HepG2 (cell line): ENCODE measurements around the gene TRABD. TPM values are rescaled to one million over a fixed set of nuclear protein-coding genes. Genes with fewer than 3 reads are reported as not detected.

ENCODE experiments used
- CC2D1A ChIP-seq: sonication (generic); formaldehyde crosslinking; IDR thresholded peaks from 2 replicates; pipeline ENCODE4 v1.8.1; 2023; ENCODE audit warnings: mild to moderate bottlenecking, missing genetic modification reagents
- GATAD2A ChIP-seq: IDR thresholded peaks from 2 replicates; pipeline ENCODE4 v1.6.1; 2016
- HMGXB3 ChIP-seq: sonication (generic); formaldehyde crosslinking; IDR thresholded peaks from 2 replicates; pipeline ENCODE4 v1.4.0; 2020; ENCODE audit warnings: missing genetic modification reagents, borderline replicate concordance
- KAT7 ChIP-seq: IDR thresholded peaks from 2 replicates; pipeline ENCODE4 v1.6.1; 2018; ENCODE audit warnings: borderline replicate concordance, missing compliant biosample characterization
- KLF11 ChIP-seq: IDR thresholded peaks from 2 replicates; pipeline ENCODE4 v1.6.1; 2016; ENCODE audit warnings: missing compliant biosample characterization
- MATR3 ChIP-seq: sonication (generic); formaldehyde crosslinking; IDR thresholded peaks from 2 replicates; pipeline ENCODE4 v1.4.0; 2020; ENCODE audit warnings: missing genetic modification reagents
- MED1 ChIP-seq: sonication (generic); formaldehyde crosslinking; IDR thresholded peaks from 2 replicates; pipeline ENCODE4 v1.4.0; 2020; ENCODE audit warnings: missing genetic modification reagents
- MXI1 ChIP-seq: IDR thresholded peaks from 3 replicates; pipeline ENCODE4 v1.6.1; 2012; ENCODE audit warnings: low read depth, low read length, inconsistent platforms, borderline replicate concordance
- NR2C2 ChIP-seq: sonication (generic); formaldehyde crosslinking; IDR thresholded peaks from 2 replicates; pipeline ENCODE4 v1.4.0; 2020; ENCODE audit warnings: missing genetic modification reagents, mild to moderate bottlenecking, moderate library complexity, borderline replicate concordance
- POLR2AphosphoS2 ChIP-seq: IDR thresholded peaks from 2 replicates; pipeline ENCODE4 v1.6.1; 2011; ENCODE audit warnings: low read depth, low read length, improper control_type of control experiment
- RAD21 ChIP-seq: fragments of 450-650 bp; formaldehyde crosslinking; IDR thresholded peaks from 2 replicates; pipeline ENCODE4 v1.5.0; 2020; ENCODE audit warnings: mild to moderate bottlenecking
- RBM39 ChIP-seq: fragments of 200-400 bp; formaldehyde crosslinking; IDR thresholded peaks from one replicate; pipeline ENCODE4 v1.6.1; 2018; ENCODE audit warnings: antibody characterized with exemption, mild to moderate bottlenecking, low read depth, low read length; ENCODE audit not compliant: poor library complexity, severe bottlenecking
- RXRA ChIP-seq: sonication (generic); formaldehyde crosslinking; IDR thresholded peaks from 2 replicates; pipeline ENCODE4 v1.5.1; 2020; ENCODE audit warnings: missing genetic modification reagents
- TEAD2 ChIP-seq: sonication (generic); formaldehyde crosslinking; IDR thresholded peaks from 2 replicates; pipeline ENCODE4 v1.9.0; 2021; ENCODE audit warnings: missing genetic modification reagents
- ZFP82 ChIP-seq: sonication (generic); formaldehyde crosslinking; IDR thresholded peaks from 2 replicates; pipeline ENCODE4 v1.5.1; 2020; ENCODE audit warnings: mild to moderate bottlenecking, missing genetic modification reagents, borderline replicate concordance
- ZFP90 ChIP-seq: sonication (generic); formaldehyde crosslinking; IDR thresholded peaks from 2 replicates; pipeline ENCODE4 v1.8.0; 2022; ENCODE audit warnings: missing genetic modification reagents, mild to moderate bottlenecking, inconsistent platforms, borderline replicate concordance
- ZMYM4 ChIP-seq: sonication (generic); formaldehyde crosslinking; IDR thresholded peaks from 2 replicates; pipeline ENCODE4 v1.8.1; 2023; ENCODE audit warnings: mild to moderate bottlenecking, missing genetic modification reagents
- ZNF501 ChIP-seq: sonication (generic); formaldehyde crosslinking; IDR thresholded peaks from 2 replicates; pipeline ENCODE4 v1.5.1; 2020; ENCODE audit warnings: mild to moderate bottlenecking, moderate library complexity, missing genetic modification reagents
- ZNF605 ChIP-seq: sonication (generic); formaldehyde crosslinking; IDR thresholded peaks from 2 replicates; pipeline ENCODE4 v1.8.0; 2022; ENCODE audit warnings: mild to moderate bottlenecking, missing genetic modification reagents
- ZNF780A ChIP-seq: sonication (generic); formaldehyde crosslinking; IDR thresholded peaks from 2 replicates; pipeline ENCODE4 v1.8.0; 2022; ENCODE audit warnings: mild to moderate bottlenecking, missing genetic modification reagents, moderate library complexity
- ZSCAN20 ChIP-seq: sonication (generic); formaldehyde crosslinking; IDR thresholded peaks from 2 replicates; pipeline ENCODE4 v1.4.0; 2020; ENCODE audit warnings: missing genetic modification reagents, mild to moderate bottlenecking, borderline replicate concordance
- polyA plus RNA-seq, 8 experiments: library from polyadenylated mRNA; depleted of rRNA in 3 of 8; stranded (reverse) in 7 of 8; unstranded in 1 of 8; fragments of >200 nt; fragmentation: Illumina TruSeq in 4 of 8; extraction: Trizol in 4 of 8; gene quantifications; 2 replicates each; pipeline versions ENCODE4 v1.2.1 to v1.2.3, GENCODE V29; 2011 to 2016; ENCODE audit warnings: low read depth in 4 of 8, missing spikeins in 1 of 8, mixed read lengths in 1 of 8; ENCODE audit not compliant: insufficient read depth in 1 of 8
- total RNA-seq, 5 experiments: library from RNA; depleted of rRNA; stranded (reverse); fragments of >200 nt; fragmentation: Illumina TruSeq; extraction: Trizol; gene quantifications; 2 replicates each; pipeline ENCODE4 v1.2.3, GENCODE V29; 2016; ENCODE audit warnings: low read depth in 1 of 5
- TF ChIP-seq, protein P1 (sequence below): sonication (generic); formaldehyde crosslinking; IDR thresholded peaks from 2 replicates; pipeline ENCODE4 v1.4.0; 2020; ENCODE audit warnings: missing genetic modification reagents, mild to moderate bottlenecking, borderline replicate concordance

TRABD gene
- total and polyA plus RNA-seq, 2 of the 13 experiments (the other 11 are each of a cell fraction or from before 2014, with no cell fraction given) = 21.5 to 28.9 TPM

DNA sequence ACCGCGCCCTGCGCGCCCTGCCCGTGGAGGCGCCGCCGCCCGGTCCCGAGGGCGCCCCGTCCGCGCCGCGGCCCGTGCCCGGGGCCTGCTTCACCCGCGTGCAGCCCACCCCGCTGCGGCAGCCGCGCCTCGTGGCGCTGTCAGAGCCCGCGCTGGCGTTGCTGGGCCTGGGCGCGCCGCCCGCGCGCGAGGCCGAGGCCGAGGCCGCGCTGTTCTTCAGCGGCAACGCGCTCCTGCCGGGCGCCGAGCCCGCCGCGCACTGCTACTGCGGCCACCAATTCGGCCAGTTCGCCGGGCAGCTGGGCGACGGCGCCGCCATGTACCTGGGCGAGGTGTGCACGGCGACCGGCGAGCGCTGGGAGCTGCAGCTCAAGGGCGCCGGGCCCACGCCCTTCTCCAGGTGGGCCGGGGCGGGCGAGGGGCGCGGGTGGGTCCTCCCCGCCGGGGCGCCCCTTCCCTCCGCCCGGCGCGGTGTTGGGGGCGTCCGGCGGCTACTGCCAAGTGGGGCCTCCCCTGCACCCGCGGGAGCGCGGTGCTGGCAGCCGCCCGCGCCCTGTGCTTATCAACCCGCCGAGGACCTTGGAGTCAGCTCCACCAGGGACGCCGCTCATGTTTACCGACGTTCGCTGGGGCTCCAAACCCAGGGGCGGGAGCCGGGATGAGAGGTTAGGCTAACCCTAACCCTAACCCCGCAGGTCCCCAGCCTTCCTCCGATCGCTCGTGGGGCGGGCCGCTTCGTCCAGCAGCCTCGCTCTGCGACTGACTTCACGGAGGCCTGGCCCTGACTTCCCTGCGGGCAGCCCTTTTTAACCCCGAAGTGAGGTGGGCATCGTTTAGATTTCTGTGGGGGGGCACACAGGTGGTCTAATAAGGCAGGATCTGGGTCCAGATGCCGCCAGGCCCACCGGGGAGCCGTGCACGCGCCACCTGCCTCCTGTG lies 15.7 kb downstream of the TRABD start (continued):
- no peak for TF ChIP-seq ZNF780A (CRISPR knock-in tag)
- TF ChIP-seq ZFP82 (CRISPR knock-in tag) = no peak
- no peak for TF ChIP-seq TEAD2 (CRISPR knock-in tag)
- TF ChIP-seq GATAD2A (CRISPR knock-in tag) = no peak
- TF ChIP-seq, protein P1, sequence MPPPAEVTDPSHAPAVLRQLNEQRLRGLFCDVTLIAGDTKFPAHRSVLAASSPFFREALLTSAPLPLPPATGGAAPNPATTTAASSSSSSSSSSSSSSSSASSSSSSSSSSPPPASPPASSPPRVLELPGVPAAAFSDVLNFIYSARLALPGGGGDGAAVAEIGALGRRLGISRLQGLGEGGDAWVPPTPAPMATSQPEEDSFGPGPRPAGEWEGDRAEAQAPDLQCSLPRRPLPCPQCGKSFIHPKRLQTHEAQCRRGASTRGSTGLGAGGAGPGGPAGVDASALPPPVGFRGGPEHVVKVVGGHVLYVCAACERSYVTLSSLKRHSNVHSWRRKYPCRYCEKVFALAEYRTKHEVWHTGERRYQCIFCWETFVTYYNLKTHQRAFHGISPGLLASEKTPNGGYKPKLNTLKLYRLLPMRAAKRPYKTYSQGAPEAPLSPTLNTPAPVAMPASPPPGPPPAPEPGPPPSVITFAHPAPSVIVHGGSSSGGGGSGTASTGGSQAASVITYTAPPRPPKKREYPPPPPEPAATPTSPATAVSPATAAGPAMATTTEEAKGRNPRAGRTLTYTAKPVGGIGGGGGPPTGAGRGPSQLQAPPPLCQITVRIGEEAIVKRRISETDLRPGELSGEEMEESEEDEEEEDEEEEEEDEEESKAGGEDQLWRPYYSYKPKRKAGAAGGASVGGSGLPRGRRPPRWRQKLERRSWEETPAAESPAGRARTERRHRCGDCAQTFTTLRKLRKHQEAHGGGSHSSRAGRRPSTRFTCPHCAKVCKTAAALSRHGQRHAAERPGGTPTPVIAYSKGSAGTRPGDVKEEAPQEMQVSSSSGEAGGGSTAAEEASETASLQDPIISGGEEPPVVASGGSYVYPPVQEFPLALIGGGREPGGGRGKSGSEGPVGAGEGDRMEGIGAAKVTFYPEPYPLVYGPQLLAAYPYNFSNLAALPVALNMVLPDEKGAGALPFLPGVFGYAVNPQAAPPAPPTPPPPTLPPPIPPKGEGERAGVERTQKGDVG (CRISPR knock-in tag) = no peak
- TF ChIP-seq KAT7 (CRISPR knock-in tag) = no peak
- TF ChIP-seq MATR3 (CRISPR knock-in tag) = no peak
- no peak for TF ChIP-seq ZMYM4 (CRISPR knock-in tag)
- no peak for TF ChIP-seq ZSCAN20 (CRISPR knock-in tag)
- peak; percentile 43 for TF ChIP-seq RBM39
- TF ChIP-seq MED1 (CRISPR knock-in tag) = 0 out of 2 replicates have a peak, but pooled peaks have one; percentile 2
- TF ChIP-seq ZNF501 (CRISPR knock-in tag) = no peak
- no peak for TF ChIP-seq HMGXB3 (CRISPR knock-in tag)
- TF ChIP-seq ZFP90 (CRISPR knock-in tag) = 0 out of 2 replicates have a peak, but pooled peaks have one; percentile 43
- no peak for TF ChIP-seq ZNF605
- TF ChIP-seq MXI1 = no peak
- TF ChIP-seq POLR2AphosphoS2 = no peak
- TF ChIP-seq KLF11 (CRISPR knock-in tag) = no peak
- 0 out of 2 replicates have a peak, but pooled peaks have one; percentile 14 for TF ChIP-seq RXRA (CRISPR knock-in tag)
- peak; percentile 13; the same call in 1 of the 2 replicates for TF ChIP-seq RAD21 (CRISPR knock-in tag)
- no peak for TF ChIP-seq CC2D1A
- no peak for TF ChIP-seq NR2C2 (CRISPR knock-in tag)
